Measurements from ENCODE around the gene EIF2D.
A peak's percentile ranks its signal among the peaks of the same experiment; 100 is the strongest.

EIF2D gene

GRCh38 chr1:206604861-206605260, 7.4 kb downstream of the EIF2D start:
- Mint-ChIP-seq H3K9me3 (no peaks in the 10 kb centered on the region), H3K27ac (no peak overlapping the region), H3K27me3 (no peaks in the 10 kb centered on the region), H3K4me1 (peaks cover 40% of the 10 kb centered on the region), H3K4me3 (no peak overlapping the region)
- DNase-seq = no peak
- no peak for ATAC-seq

- no peaks in the 10 kb centered on the region for H3K9me3 Mint-ChIP-seq
- ATAC-seq (no peak), DNase-seq (no peak)
- H3K27ac Mint-ChIP-seq = no peak overlapping the region
- H3K4me3 Mint-ChIP-seq = no peak overlapping the region
- H3K27me3 Mint-ChIP-seq = no peaks in the 10 kb centered on the region
- peaks cover 4% of the 10 kb centered on the region for H3K4me1 Mint-ChIP-seq
Observed at GRCh38 chr1:206600527-206600926, 11.7 kb downstream of the EIF2D start.

GRCh38 chr1:206596319-206596666, 16.0 kb downstream of the EIF2D start:
- no peak overlapping the region for H3K4me3 Mint-ChIP-seq
- no peaks in the 10 kb centered on the region for H3K9me3 Mint-ChIP-seq
- no peak for ATAC-seq
- no peaks in the 10 kb centered on the region for H3K27me3 Mint-ChIP-seq
- no peak overlapping the region for H3K27ac Mint-ChIP-seq
- peaks cover 25% of the 10 kb centered on the region for H3K4me1 Mint-ChIP-seq
- DNase-seq = no peak

- Mint-ChIP-seq H3K27me3 (no peaks in the 10 kb centered on the region), H3K9me3 (no peaks in the 10 kb centered on the region), H3K27ac (peak overlapping the region in 1 of 2 donors; percentile 45), H3K4me3 (no peak overlapping the region), H3K4me1 (peaks cover 30% of the 10 kb centered on the region)
- no peak for DNase-seq
- ATAC-seq = no peak
Observed at GRCh38 chr1:206595581-206596318, 16.5 kb downstream of the EIF2D start.

GRCh38 chr1:206593351-206593925, 18.8 kb downstream of the EIF2D start:
- peak overlapping the region; percentile 56 to 97 for H3K27ac Mint-ChIP-seq
- no peak for DNase-seq

GRCh38 chr1:206591696-206592095, 20.6 kb downstream of the EIF2D start:
- H3K9me3 Mint-ChIP-seq = no peaks in the 10 kb centered on the region
- no peaks in the 10 kb centered on the region for H3K27me3 Mint-ChIP-seq
- no peak for DNase-seq
- peak overlapping the region; percentile 71 to 90 for H3K27ac Mint-ChIP-seq
- peaks cover 63% of the 10 kb centered on the region for H3K4me1 Mint-ChIP-seq
- peak overlapping the region; percentile 35 to 44 for H3K4me3 Mint-ChIP-seq
- no peak for ATAC-seq

More at GRCh38 chr1:206593351-206593925, 18.8 kb downstream of the EIF2D start:
- Mint-ChIP-seq H3K9me3 (no peaks in the 10 kb centered on the region), H3K4me1 (peaks cover 45% of the 10 kb centered on the region), H3K4me3 (no peak overlapping the region), H3K27me3 (no peaks in the 10 kb centered on the region)
- ATAC-seq = no peak

- H3K4me3 Mint-ChIP-seq = peak overlapping the region; percentile 8 to 44
Observed at GRCh38 chr1:206591226-206591625, 21.0 kb downstream of the EIF2D start.

GRCh38 chr1:206590025-206590758, 22.1 kb downstream of the EIF2D start:
- H3K27me3 Mint-ChIP-seq = no peaks in the 10 kb centered on the region
- ATAC-seq (peak; percentile 96), DNase-seq (peak; percentile 78 to 88)
- H3K4me1 Mint-ChIP-seq = peaks cover 78% of the 10 kb centered on the region
- H3K4me3 Mint-ChIP-seq = peak overlapping the region; percentile 44 to 65
- H3K9me3 Mint-ChIP-seq = no peaks in the 10 kb centered on the region
- H3K27ac Mint-ChIP-seq = peak overlapping the region; percentile 90 to 91

More at GRCh38 chr1:206591226-206591625, 21.0 kb downstream of the EIF2D start:
- ATAC-seq (no peak), DNase-seq (no peak)
- no peaks in the 10 kb centered on the region for H3K27me3 Mint-ChIP-seq
- H3K9me3 Mint-ChIP-seq = no peaks in the 10 kb centered on the region
- peak overlapping the region; percentile 90 to 91 for H3K27ac Mint-ChIP-seq
- peaks cover 67% of the 10 kb centered on the region for H3K4me1 Mint-ChIP-seq

- Mint-ChIP-seq H3K4me1 (peaks cover 86% of the 10 kb centered on the region), H3K27ac (peak overlapping the region; percentile 90 to 94), H3K9me3 (no peaks in the 10 kb centered on the region)
Observed at GRCh38 chr1:206589206-206589605, 23.1 kb downstream of the EIF2D start.

GRCh38 chr1:206588492-206588891, 23.8 kb downstream of the EIF2D start:
- Mint-ChIP-seq H3K27ac (peak overlapping the region; percentile 4 to 90), H3K4me3 (peak overlapping the region in 1 of 2 donors; percentile 49), H3K27me3 (no peaks in the 10 kb centered on the region), H3K9me3 (no peaks in the 10 kb centered on the region), H3K4me1 (peaks cover 89% of the 10 kb centered on the region)
- ATAC-seq (no peak), DNase-seq (no peak)

More at GRCh38 chr1:206589206-206589605, 23.1 kb downstream of the EIF2D start:
- ATAC-seq = no peak
- peak in 1 of 2 donors; percentile 10 for DNase-seq
- Mint-ChIP-seq H3K4me3 (peak overlapping the region; percentile 53 to 62), H3K27me3 (no peaks in the 10 kb centered on the region)

GRCh38 chr1:206587904-206588303, 24.4 kb downstream of the EIF2D start:
- Mint-ChIP-seq H3K4me3 (no peak overlapping the region), H3K27ac (peak overlapping the region; percentile 69 to 90), H3K27me3 (no peaks in the 10 kb centered on the region), H3K9me3 (no peaks in the 10 kb centered on the region), H3K4me1 (peaks cover 95% of the 10 kb centered on the region)
- DNase-seq (peak in 1 of 2 donors; percentile 9), ATAC-seq (no peak)

GRCh38 chr1:206586501-206587445, 25.5 kb downstream of the EIF2D start:
- ATAC-seq (no peak), DNase-seq (no peak)
- H3K4me3 Mint-ChIP-seq = no peak overlapping the region
- no peaks in the 10 kb centered on the region for H3K9me3 Mint-ChIP-seq
- peak overlapping the region; percentile 62 to 94 for H3K27ac Mint-ChIP-seq
- H3K27me3 Mint-ChIP-seq = no peaks in the 10 kb centered on the region
- H3K4me1 Mint-ChIP-seq = peaks cover 96% of the 10 kb centered on the region

GRCh38 chr1:206584683-206585082, 27.6 kb downstream of the EIF2D start:
- H3K4me3 Mint-ChIP-seq = no peak overlapping the region

GRCh38 chr1:206583707-206584648, 28.3 kb downstream of the EIF2D start:
- H3K27me3 Mint-ChIP-seq = no peaks in the 10 kb centered on the region
- H3K9me3 Mint-ChIP-seq = no peaks in the 10 kb centered on the region
- peak overlapping the region; percentile 91 to 98 for H3K27ac Mint-ChIP-seq
- peak overlapping the region; percentile 77 to 85 for H3K4me3 Mint-ChIP-seq
- peaks cover 100% of the 10 kb centered on the region for H3K4me1 Mint-ChIP-seq
- DNase-seq (peak; percentile 77 to 78), ATAC-seq (peak; percentile 37)

More at GRCh38 chr1:206584683-206585082, 27.6 kb downstream of the EIF2D start:
- Mint-ChIP-seq H3K4me1 (peaks cover 100% of the 10 kb centered on the region), H3K27me3 (no peaks in the 10 kb centered on the region), H3K9me3 (no peaks in the 10 kb centered on the region), H3K27ac (peak overlapping the region; percentile 84 to 87)
- no peak for DNase-seq
- ATAC-seq = no peak
